HG03378 (cell line): ENCODE data around the gene GSDME.
"Not testable (repeated sequence)": the region's sequence is repeated elsewhere in the genome, so short reads cannot be mapped to it uniquely, and the experiment has no call there.

Source experiments
- ATAC-seq: cut with Tn5 transposase; IDR thresholded peaks from one replicate; pipeline ENCODE4 v1.9.1; 2021; ENCODE audit warnings: mild to moderate bottlenecking, moderate library complexity; ENCODE audit not compliant: unreplicated experiment

GSDME gene

DNA sequence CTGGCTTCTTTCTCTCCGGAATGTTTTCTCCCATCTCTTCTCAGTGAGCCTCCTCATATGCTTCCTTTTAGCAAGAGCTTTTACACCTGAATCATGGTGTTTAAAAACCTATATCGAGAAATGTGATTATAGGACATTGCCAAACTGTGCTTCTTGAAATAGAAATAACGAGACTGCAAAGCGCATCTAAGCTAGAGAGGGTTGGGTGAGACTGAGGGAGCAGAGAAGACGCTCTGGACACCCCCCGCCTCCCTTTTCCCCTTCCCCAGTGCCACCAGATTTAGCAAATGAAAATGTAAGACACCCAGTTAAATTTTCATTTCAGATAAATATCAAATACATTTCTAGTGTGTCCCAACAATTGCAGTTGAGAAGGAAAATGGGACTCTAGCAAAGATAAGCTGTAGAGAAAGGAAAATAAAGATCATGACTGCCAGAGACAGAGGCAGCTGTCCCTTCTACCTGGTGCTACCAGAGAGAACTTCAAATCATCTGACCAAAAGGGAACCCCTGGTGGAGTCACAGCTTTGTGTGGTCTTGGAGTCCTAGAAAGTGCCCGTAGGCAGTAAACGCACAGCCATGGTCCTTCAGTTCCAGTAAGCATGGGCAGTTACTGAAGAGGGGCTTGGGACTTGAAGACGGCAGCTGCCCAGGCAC lies 14.6 kb downstream of the GSDME start:
- ATAC-seq = no peak

DNA sequence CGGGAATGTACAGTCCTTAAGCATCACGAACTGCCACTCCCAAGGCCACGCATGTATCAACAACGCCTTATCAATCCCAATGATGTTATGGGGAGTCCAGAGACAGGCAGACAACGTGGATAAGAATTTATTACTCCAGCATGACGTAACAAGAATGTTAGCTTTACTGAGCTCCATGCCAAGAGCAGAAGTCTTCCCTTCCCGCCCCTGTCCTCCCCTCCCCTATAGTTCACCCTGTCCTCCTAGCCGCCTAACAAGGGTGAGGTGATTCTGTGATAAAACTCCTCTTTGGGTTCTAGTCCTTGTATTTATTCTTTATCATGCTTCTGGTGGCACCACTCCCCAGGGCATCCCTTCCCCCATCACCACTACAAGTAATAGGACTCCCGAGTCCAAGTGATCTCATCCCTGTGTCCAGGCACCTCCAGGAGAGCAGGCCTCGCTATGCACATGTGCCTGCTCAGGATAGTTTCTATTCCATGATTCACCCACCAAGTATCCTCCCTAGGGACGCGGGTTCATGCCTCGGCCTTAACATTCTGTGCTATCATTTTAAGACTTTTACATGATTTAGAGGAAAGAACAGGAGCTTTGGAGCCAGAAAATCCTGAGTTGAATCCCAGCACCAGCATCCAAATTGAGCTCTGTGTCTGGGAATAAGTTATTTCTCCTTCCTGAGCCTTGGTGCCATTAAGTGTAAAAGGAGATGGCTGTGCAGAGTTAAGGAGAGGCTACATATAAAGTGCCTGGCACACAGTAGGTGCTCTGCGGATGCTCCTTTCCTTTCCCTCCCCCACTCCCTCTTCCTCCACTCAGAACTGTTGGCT lies 15.4 kb downstream of the GSDME start:
- no peak for ATAC-seq

DNA sequence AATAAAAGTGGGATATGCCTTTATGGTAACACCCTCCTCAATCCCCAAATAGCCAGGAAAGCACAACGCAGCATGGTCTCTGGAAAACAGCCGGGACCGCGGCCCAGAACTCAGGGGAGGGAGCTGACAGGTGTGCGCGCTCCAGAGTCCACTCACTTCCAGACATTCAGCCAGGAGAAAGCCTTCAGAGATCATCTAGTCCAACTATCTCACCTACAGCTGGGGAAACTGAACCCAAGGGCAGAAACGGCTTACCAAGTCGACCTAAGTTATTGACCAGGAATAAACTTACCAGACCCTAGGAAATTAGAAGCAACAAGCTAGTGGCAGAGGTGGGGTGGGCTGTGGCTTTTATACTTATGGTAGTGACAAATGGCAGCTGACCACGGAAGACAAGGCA lies 16.4 kb downstream of the GSDME start:
- ATAC-seq = no peak

DNA sequence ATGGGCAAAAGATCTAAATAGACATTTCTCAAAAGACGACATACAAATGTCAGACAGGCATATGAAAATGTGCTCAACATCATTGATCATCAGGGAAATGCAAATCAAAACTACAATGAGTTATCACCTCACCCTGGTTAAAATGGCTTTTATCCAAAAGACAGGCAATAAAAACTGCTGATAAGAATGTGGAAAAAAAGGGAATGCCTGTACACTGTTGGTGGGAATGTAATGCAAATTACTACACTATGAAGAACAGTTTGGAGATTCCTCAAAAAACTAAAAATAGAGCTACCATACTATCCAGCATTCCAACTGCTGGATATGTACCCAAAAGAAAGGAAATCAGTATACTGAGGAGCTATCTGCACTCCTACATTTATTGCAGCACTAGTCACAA lies 18.0 kb downstream of the GSDME start:
- ATAC-seq = no peak

DNA sequence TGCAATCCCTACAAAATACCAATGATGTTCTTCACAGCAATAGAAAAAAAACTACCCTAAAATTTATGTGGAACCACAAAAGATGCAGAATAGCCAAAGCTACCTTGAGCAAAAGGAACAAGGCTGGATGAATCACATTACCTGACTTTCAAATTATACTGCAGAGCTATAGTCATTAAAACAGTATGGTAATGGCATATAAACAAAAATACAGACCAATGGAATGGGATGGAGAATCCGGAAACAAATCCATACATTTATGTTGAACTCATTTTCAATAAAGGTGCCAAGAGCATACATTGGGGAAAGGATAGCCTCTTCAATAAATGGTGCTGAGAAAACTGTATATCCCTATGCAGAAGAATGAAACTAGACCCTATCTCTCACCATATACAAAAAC lies 18.7 kb downstream of the GSDME start:
- no peak for ATAC-seq

DNA sequence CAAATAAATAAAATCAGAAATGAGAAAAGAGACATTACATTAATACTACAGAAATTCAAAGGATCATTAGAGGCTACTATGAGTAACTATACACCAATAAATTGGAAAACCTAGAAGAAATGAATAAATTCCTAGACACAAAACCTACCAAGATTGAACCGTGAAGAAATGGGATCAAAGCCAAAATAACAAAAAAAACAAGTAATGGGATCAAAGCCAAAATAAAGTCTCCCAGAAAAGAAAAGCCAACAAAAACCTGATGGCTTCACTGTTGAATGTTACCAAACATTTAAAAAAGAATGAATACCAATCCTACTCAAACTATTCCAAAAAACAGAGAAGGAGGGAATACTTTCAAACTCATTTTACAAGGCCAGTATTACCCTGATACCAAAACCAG lies 20.0 kb downstream of the GSDME start:
- ATAC-seq = no peak

DNA sequence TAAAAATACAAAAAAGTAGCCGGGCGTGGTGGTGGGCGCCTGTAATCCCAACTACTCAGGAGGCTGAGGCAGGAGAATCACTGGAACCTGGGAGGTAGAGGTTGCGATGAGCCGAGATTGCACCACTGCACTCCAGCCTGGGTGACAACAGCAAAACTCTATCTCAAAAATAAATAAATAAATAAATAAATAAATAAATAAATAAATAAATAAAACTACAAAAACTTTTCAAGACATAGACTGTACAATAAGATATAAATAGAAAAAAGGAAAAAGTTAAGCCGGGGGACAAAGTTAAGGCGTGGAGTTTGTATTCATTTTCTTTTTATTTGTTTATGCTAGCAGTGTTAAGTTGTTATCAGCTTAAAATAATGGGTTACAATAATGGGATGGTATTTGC lies 21.7 kb downstream of the GSDME start:
- not testable (repeated sequence) for ATAC-seq

DNA sequence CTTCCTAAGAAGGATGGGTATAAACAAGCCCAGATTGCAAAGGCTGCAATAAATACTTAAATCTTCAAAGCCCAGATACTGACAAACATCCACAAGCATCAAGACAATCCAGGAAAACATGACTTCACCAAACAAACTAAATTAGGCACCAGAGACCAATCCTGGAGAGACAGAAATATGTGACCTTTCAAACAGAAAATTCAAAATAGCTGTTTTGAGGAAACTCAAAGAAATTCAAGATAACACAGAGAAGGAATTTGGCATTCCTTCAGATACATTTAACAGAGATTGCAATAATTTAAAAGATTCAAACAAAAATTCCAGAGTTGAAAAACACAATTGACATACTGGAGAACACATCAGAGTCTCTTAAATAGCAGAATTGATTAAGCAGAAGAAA lies 23.0 kb downstream of the GSDME start:
- ATAC-seq = no peak

DNA sequence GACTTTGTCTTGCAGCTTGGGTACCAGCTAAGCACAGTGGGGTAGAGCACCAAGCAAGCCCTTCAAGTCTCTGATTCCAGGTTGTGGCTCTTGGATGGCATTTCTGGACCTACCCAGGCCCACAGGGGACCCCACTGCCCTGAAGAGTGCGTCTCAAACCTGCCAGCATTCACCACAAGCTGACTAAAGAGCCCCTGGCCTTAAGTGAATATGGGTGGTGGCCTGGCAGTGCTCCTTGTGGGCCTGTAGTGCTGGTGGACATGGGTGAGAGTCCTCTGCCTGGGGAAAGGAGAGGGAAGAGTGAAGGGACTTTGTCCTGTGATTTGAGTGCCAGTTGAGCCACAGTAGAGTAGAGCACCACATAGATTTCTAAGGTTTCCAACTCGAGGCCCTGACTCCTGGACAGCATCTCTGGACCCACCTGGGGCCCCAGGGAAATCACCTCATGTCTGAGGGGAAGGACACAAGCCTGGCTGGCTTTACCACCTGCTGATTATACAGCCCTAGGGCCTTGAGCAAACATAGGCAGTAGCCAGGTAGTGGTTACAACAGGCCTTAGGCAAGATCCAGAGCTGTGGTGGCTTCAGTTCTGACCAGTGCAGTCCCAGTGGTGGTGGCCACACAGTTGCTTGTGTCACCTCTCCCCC lies 23.7 kb downstream of the GSDME start:
- peak; percentile 3 for ATAC-seq

DNA sequence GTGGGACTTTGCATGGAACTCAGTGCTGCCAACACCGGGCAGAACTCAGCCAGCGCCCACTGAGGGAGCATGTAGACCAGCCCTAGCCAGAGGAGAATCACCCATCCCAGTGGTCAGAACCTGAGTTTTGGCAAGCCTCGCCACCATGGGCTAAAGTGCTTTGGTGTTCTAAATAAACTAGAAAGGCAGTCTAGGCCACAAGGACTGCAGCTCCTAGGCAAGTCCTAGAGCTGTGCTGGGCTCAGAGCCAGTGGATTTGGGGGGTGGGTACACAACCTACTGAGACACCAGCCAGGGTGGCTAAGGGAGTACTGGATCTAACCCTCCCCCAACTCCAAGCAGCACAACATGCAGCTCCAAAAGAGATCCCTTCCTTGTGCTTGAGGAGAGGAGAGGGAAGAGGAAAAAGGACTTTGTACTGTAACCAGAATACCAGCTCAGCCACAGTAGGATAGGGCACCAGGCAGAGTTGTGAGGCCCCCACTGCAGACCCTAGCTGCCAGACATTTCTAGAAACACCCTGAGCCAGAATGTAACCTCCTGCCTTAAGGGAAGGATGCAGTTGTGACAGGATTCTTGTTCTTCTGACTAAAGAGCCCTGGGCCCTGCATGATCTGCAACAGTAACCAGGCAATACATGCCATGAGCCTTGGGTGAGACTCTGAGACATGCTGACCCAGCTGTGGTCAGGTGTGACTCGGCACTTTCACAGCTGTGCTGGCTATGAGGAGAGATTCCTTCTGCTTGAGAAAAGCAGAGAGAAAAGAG lies 24.4 kb downstream of the GSDME start:
- ATAC-seq = peak; percentile 63

DNA sequence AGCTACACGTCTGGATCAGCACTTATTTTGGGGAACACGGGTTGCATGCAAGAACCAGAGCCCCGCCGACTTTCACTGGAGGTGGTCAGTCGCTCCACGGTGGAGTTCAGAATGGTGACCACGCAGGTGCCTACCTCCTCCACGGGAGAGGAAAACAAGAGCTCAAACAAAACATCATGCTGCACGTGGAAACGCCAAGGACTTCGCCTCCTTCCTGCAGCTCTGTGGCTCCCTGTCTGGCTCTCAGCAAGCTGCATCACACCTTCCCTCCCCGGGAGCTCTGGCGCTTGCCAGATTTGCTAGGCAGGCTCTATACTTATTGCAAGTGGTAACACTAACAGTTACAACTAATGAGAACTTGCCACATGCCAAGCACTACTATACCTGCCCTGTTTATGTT lies 26.0 kb downstream of the GSDME start:
- ATAC-seq = no peak

DNA sequence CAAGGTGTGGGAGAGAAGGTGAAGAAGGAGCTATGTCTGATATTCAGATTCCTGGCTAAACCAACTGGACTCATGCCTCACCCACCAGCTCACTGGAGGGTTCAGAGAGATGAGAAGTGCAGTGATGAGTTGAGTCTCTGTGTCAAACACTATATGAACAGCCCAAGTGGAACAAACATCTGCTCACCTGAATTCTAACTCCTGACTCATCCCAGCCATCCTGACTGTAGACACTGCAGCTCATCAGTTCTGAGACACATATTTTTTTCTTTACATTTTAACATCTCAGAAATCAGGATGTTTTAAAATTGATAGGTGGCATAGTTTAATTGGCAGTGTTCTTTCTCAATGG lies 27.3 kb downstream of the GSDME start:
- no peak for ATAC-seq

DNA sequence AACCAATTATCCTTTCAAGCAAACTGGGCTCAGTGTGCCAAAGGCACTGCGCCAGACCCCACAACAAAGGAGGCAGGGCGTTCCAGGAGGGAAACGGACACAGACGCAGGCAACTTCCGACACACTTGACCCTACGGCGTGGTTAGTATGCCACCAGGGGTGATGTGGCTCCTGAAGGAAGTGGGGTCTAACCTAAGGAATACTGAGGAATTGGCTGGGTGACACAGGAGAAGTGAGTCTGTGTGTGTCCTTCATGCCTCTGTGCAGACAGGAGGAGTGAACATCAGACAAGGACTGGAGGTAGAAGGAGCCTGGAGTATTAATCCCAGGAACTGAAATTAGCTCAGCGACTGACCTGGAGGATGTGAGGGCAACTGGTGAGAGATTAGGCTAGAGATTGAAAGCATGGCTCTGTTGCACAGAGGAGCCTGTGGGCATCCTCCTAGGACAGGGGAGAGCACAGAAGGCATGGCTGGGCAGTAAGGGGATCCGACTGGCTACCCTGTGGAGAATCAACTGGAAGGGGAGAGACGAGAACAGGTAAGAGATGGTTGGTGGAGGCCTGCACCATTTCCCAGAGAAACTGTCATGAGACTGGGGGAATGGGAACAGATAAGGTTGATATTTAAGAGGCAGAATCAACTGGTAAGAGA lies 27.8 kb downstream of the GSDME start:
- no peak for ATAC-seq

DNA sequence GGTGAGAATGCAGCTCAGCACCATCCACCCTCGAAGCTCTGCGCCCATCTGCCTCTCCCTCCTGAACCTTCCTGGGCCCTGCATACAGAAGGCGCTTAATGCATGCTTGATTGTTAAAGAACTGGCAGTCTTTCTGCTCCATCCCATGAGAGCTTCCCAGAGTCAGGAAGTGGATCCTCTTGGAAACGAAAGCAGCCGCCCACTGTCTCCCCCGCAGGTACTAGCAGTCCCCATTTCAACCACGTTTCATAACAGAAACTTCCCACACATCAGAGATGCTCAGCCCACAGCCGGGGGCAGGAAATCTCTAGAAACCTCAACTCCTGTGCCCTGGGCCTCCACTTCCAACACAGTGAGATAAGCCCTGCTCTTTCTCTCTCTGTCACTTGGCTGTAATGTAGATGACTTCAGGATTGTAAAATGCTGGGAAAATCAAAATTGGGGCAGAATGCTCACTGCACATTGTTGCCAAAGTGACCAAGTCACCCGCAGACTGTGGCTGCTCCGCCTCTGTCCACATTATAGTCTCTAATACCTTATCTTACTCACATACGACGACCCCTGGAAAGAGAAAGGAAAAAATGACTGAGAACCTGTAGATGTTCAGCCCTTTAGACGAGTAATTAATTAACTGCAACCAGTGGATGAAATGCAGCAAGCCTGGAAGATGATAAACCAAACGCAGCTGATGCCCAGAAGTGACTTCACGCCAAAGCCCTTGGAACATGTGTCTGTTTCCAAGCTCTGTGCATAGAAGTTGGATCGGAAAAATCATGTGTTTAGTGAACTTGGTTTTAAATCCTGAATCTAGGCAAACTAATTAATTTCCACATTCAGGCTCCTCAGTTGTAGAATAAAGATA lies 28.5 kb downstream of the GSDME start:
- ATAC-seq = no peak

DNA sequence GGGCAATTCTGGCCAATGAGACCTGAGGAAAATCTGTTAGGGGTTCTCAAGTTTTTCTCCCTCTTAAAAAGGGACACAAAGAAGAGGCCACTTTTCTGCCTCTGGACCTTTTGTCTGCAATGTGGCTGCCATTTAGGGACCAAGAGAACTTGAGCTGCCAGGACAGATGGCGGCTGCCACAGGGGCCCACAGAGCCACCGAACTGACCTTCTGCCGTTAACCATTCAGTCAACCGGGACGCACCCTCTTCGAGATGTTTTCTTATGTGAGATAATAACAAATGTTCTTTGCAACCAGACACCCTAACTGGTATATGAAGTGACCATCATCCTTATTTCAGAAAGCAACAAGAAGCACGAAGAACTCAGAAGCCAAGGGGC lies 29.2 kb downstream of the GSDME start:
- ATAC-seq = no peak

DNA sequence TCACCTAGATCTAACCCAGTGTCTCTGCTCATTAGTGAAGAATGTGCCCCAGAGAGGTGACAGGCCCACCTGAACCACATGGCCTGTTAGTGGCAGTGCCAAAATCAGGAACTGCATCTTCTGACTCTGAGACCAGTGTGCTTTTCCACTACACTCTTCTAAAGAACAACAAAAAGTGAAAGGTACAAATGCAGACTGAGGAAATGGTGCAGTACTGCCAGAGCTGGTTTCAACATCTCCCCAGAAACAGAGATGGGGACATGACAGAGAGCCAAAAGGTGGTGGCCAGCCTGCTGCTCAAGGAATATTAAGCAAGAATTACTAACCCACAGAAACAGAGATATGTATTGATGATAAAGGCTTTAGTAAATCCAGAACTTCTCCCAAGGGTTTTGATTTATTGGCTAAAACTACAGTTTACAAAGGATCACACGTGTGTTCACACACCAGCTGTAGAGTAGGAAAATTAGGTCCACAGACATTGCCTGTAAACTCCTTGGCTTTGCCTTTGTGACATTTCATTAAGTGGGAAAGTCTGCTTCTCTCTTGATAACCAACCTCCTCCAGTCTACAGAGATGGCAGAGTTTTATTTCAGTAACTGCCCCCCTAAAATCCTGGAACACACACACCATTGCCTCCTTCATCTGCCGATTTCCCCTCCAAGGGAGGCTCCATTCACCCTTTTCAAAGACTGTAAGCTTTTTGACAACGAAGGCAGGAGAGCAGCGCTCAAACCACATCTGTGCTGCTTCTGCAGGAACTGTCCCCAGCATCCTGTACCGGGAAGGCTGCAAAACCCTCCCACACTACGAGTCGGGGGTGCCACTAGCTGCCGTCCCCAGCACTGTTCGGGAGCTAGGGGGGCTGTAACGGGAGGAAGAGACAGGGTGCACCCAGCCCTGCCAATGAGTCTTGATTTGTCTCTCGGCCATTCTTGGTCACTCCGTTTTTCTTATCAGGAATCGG lies 29.8 kb downstream of the GSDME start:
- ATAC-seq = peak; percentile 75

DNA sequence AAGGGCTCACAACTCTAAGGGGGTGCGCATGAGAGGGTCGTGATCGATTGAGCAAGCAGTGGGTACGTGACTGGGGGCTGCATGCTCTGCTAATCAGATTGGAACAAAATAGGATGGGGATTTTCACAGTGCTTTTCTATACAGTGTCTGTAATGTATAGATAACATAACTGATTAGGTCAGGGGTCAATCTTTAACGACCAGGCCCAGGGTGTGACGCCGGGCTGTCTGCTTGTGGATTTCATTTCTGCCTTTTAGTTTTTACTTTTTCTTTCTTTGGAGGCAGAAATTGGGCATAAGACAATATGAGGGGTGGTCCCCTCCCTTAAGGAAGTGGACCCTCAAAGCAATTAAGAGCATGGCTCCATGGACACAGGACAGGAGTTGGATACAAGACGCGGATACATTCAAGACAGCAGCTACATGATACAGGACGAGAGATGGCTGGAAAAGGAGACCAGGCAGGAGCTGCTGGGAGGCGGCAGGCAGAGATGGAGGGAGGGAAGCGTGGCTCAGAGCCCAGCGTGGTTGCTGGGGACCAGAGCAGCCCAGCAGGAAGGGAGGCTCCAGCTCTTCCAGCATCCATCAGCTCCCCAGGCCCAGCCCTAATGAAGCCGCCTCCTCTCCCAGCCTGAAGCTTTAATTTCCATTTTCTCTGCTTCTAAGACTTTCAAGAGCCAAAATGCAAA lies 31.6 kb downstream of the GSDME start:
- no peak for ATAC-seq

DNA sequence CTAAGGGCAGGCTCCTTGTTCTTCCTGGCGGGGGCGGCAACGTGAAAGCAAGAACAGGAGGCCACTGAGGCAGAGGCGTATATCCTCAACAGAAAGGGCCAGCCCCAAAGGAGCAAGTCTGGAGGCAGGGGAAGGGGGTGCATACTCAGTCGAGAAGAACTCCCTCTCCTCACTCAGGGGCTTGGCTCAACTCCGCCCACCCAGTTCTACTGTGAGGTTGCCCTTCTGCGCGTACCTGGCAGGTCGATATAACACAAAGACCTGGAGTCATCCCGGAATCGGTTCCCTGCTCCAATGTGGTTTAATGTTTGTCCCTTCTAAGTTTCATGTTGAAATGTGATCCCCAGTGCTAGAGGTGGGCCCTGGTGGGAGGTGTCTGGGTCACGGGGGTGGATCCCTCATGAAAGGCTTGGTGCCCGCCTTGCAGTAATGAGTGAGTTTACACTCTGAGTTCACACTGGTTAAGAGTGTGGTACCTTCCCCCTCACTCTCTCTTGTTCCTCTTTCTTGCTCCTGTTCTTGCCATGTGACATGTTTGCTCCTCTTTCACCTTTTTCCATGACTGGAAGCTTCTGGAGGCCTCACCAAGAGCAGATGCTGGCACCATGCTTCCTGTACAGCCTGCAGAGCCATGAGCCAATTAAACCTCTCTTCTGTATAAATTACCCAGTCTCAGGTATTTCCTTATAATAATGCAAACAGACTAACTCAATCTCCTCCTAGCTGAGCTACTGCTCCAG lies 32.6 kb downstream of the GSDME start:
- no peak for ATAC-seq
